Gastrocnemius medialis (tissue), 4 donors: Measurements from ENCODE around the gene ITGA3. TPM values are rescaled to one million over a fixed set of nuclear protein-coding genes. Genes with fewer than 3 reads are reported as not detected.

ENCODE experiments used
- ATAC-seq, 2 donors: fragments of 150-250 bp; one replicate each; pipeline ENCODE4 v1.9.1; 2016
- DNase-seq, 2 donors: peaks; one replicate each; pipeline ENCODE4 v3.0.0-alpha.2; 2019
- H3K27ac ChIP-seq, 4 donors: fragments of 200-600 bp; sonication (generic); 1 replicate in 1 of 4; 2 replicates in 3 of 4; pipeline ENCODE4 v1.5.1; 2016 to 2018; ENCODE audit warnings: mild to moderate bottlenecking in 2 of 4, moderate library complexity in 1 of 4
- H3K27me3 ChIP-seq, 3 donors: fragments of 200-600 bp; sonication (generic) in 2 of 3; 1 replicate in 1 of 3; 2 replicates in 2 of 3; pipeline versions ENCODE4 v1.5.1 to v1.6.0; 2016 to 2019; ENCODE audit warnings: mild to moderate bottlenecking in 1 of 3, moderate library complexity in 1 of 3
- H3K36me3 ChIP-seq, 2 donors: fragments of 200-600 bp; sonication (generic) in 1 of 2; one replicate each; pipeline ENCODE4 v1.5.1; 2017 to 2018
- H3K4me1 ChIP-seq, 2 donors: fragments of 200-600 bp; sonication (generic) in 1 of 2; one replicate each; pipeline ENCODE4 v1.5.1; 2016 to 2017; ENCODE audit warnings: mild to moderate bottlenecking in 2 of 2
- H3K4me3 ChIP-seq, 4 donors: fragments of 200-600 bp; sonication (generic) in 3 of 4; 1 replicate in 1 of 4; 2 replicates in 3 of 4; pipeline ENCODE4 v1.5.1; 2016 to 2019; ENCODE audit warnings: mild to moderate bottlenecking in 2 of 4
- H3K9me3 ChIP-seq, 3 donors: fragments of 200-600 bp; sonication (generic) in 2 of 3; 1 replicate in 1 of 3; 2 replicates in 2 of 3; pipeline ENCODE4 v1.5.1; 2016 to 2019
- CTCF ChIP-seq, 5 experiments: fragments of 450-650 bp in 3 of 5; fragments of 200-600 bp in 2 of 5; sonication (generic) in 2 of 5; IDR thresholded peaks in 4 of 5; conservative IDR thresholded peaks in 1 of 5; 1 replicate in 4 of 5; 2 replicates in 1 of 5; pipeline ENCODE4 v1.5.1; 2016 to 2019; ENCODE audit warnings: antibody characterized with exemption in 5 of 5, mild to moderate bottlenecking in 3 of 5, moderate library complexity in 3 of 5
- POLR2A ChIP-seq, 2 donors: fragments of 450-650 bp; IDR thresholded peaks; one replicate each; pipeline ENCODE4 v1.6.1; 2017; ENCODE audit warnings: antibody characterized with exemption in 2 of 2, mild to moderate bottlenecking in 2 of 2, moderate library complexity in 2 of 2
- in situ Hi-C, 4 donors: fragments of 200-750 bp; cut with MboI; loops; one replicate each; pipeline versions ENCODE4 v1.15.0 to v1.8.0; 2017; ENCODE audit warnings: low sequenced_read_pairs in 4 of 4
- intact Hi-C: fragments of 100-400 bp; cut with DNase I; formaldehyde crosslinking; loops from one replicate; pipeline ENCODE4 v1.15.1; 2023; ENCODE audit warnings: low total_unique reads
- total RNA-seq, 4 donors: library from RNA; depleted of rRNA; stranded (reverse); fragments of >200 nt; gene quantifications; one replicate each; pipeline versions ENCODE4 v1.1.0 to v1.2.3, GENCODE V29; 2016

Gene ITGA3
- total RNA-seq, 4 donors from 2014 or later = 5.1 to 25.9 (median 18.4) TPM

DNA sequence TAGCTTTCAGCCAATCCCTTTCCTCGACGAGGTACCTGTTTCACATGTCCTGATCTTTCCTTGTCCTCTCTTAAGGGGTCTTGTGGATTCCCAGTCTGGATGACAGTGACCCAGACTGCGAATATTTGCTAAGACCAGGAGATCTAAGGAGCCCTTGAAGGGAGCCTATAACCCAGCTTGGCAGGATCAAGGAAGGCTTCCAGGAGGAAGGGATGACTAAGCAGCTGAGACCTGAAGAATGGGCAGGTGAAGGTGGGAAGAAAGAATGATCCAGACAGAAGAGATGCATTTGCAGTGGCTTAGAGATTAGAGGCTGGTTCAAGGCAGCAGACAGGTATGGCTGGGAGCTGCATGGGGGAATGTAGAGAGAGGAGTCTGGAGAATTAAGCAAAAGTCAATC lies 37.3 kb downstream of the ITGA3 start:
- ATAC-seq = no peak
- DNase-seq = no peak
- H3K27ac ChIP-seq = no peak overlapping the region
- in situ Hi-C loops = loop anchor here in 2 of 4 donors (5.0 kb wide), 2 partner anchors 66 to 79 kb away; no protein-coding TSS in a partner anchor
- H3K4me1 ChIP-seq = peaks cover 26 to 30% of the 10 kb centered on the region in 2 donors
- intact Hi-C loops = loop anchor here (10.0 kb wide), 2 partner anchors 202 to 332 kb away; partner anchors contain the start of gene ACSF2
- no peaks in the 10 kb centered on the region for H3K9me3 ChIP-seq
- no peak overlapping the region for H3K4me3 ChIP-seq
- peaks cover 0 to 11% of the 10 kb centered on the region in 2 donors for H3K36me3 ChIP-seq
- TF ChIP-seq POLR2A (IDR thresholded peaks at IDR 0.05) (no peak), CTCF (IDR thresholded peaks at IDR 0.05 in 4 of 5, conservative IDR thresholded peaks at IDR 0.05 in 1 of 5) (no peak)
- H3K27me3 ChIP-seq = no peaks in the 10 kb centered on the region

DNA sequence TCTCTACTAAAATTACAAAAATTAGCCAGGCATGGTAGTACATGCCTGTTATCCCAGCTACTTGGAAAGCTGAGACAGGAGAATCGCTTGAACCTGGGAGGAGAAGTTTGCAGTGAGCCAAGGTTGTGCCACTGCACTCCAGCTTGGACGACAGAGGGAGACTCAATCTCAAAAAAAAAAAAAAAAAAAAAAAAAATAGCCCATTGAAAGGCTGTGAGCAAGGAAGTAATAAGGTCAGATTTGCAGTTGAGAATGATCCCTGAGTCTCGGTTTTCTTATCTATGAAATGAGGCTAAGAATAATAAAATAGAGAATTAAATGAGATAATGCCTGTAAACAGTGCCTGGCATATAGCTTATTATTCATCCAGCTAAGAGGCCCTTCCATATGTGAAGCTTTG lies 37.9 kb downstream of the ITGA3 start:
- intact Hi-C loops (loop anchor here (1.0 to 10.0 kb wide), 6 partner anchors 39 to 331 kb away; partner anchors contain the start of gene ACSF2), in situ Hi-C loops (loop anchor here in 2 of 4 donors (5.0 kb wide), 2 partner anchors 67 to 78 kb away; no protein-coding TSS in a partner anchor)
- H3K4me1 ChIP-seq = peaks cover 31 to 35% of the 10 kb centered on the region in 2 donors
- H3K4me3 ChIP-seq = no peak overlapping the region
- no peaks in the 10 kb centered on the region for H3K9me3 ChIP-seq
- H3K36me3 ChIP-seq = peaks cover 0 to 11% of the 10 kb centered on the region in 2 donors
- peak overlapping the region; percentile 96 to 99 (median 98) for H3K27ac ChIP-seq
- TF ChIP-seq CTCF (IDR thresholded peaks at IDR 0.05 in 4 of 5, conservative IDR thresholded peaks at IDR 0.05 in 1 of 5) = no peak
- TF ChIP-seq POLR2A (IDR thresholded peaks at IDR 0.05) = no peak
- H3K27me3 ChIP-seq = no peaks in the 10 kb centered on the region
- ATAC-seq = no peak
- no peak for DNase-seq

DNA sequence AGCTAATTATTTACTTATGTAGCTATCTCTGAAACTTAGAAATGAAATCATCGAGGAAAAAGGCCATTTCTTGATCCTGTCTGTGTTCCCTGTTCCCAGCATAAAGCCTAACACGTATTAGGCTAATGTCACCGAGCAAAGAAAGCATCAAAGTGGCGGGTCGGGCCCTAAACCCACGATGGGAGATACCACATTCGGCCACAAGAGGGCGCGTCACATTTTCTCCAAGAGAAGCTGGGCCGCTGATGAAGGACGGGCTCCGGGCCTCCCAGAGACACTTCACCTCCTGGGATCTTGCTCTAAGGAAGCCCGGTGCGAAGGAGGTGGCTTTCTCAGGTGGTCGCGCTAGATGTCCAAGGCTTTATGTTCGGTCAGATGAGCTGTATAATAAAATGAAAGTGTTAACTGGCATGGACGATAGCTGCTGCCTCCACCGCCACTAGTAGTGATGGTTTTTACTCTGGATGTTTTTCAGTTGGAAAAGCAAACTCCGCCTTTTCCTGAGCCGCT lies 38.4 kb downstream of the ITGA3 start:
- TF ChIP-seq POLR2A (IDR thresholded peaks at IDR 0.05) (peak in 1 of 2 donors; percentile 9), CTCF (IDR thresholded peaks at IDR 0.05 in 4 of 5, conservative IDR thresholded peaks at IDR 0.05 in 1 of 5) (peak; percentile 89 to 97 (median 93))
- peak overlapping the region; percentile 86 to 97 (median 90) for H3K4me3 ChIP-seq
- ATAC-seq (peak; percentile 46 to 47), DNase-seq (peak; percentile 80 to 82)
- H3K4me1 ChIP-seq = peaks cover 36 to 40% of the 10 kb centered on the region in 2 donors
- no peaks in the 10 kb centered on the region for H3K27me3 ChIP-seq
- peaks cover 0 to 9% of the 10 kb centered on the region in 2 donors for H3K36me3 ChIP-seq
- in situ Hi-C loops (loop anchor here in 2 of 4 donors (5.0 kb wide), 2 partner anchors 67 to 78 kb away; no protein-coding TSS in a partner anchor), intact Hi-C loops (loop anchor here (1.0 to 10.0 kb wide), 6 partner anchors 39 to 331 kb away; partner anchors contain the start of gene ACSF2)
- no peaks in the 10 kb centered on the region for H3K9me3 ChIP-seq
- peak overlapping the region; percentile 96 to 99 (median 98) for H3K27ac ChIP-seq

DNA sequence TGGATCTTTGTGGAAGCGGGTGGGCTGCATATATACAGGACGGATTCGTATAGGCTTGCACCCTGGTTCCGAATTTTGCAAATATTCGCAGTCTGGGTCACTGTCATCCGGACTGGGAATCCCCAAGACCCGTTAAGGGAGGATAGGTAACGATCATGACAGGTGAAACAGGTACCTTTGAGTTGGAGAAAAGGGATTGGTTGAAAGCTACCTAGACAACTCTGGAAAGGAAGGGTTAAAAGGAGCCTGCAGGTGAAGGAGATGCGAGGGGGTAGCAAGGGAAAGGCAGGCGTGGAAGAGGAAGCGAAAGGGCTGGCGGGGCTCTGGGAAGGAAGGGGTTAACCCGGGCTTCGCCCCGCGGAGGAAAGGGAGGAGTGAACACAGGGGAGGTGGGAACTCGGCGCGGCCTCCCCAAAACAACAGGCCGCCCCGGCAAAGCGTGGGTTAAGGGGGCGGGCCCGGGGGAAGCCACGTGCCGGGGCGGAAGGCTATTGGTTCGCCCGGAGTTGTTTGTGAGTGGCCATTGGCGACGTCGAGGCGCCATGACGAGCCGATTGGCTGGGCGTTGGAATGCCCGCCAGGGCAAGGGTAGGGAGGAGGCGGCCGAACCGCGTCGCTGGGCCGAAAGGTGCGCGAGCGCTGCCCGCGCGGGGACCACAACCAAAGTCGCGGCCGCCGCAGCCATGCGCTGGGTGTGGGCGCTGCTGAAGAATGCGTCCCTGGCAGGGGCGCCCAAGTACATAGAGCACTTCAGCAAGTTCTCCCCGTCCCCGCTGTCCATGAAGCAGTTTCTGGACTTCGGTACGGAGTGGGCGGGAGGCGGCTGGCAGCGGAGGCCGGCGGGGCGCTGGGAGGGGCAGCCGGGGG lies 39.1 kb downstream of the ITGA3 start, which contains the start of gene PDK2:
PDK2 (plus strand) TSS at position 599 of the 867 bp plus-strand sequence; CDS start at position 684, 85 bp downstream.
- peak within 1 kb of the TSS; percentile 86 to 97 (median 90) for H3K4me3 ChIP-seq
- peaks cover 0 to 2% of the 10 kb centered on the region in 2 donors for H3K36me3 ChIP-seq
- intact Hi-C loops = loop anchor here (1.0 to 10.0 kb wide), 7 partner anchors 34 to 330 kb away; partner anchors contain the start of gene ACSF2
- H3K4me1 ChIP-seq = peaks cover 43 to 47% of the 10 kb centered on the region in 2 donors
- no peaks in the 10 kb centered on the region for H3K27me3 ChIP-seq
- H3K9me3 ChIP-seq = no peaks in the 10 kb centered on the region
- ATAC-seq (peak; percentile 79 to 83), DNase-seq (peak; percentile 95 to 96)
- in situ Hi-C loops = loop anchor here in 2 of 4 donors (5.0 kb wide), 2 partner anchors 68 to 77 kb away; no protein-coding TSS in a partner anchor
- H3K27ac ChIP-seq = peak within 1 kb of the TSS; percentile 96 to 99 (median 98)
- peak; percentile 93 to 95 for TF ChIP-seq POLR2A (IDR thresholded peaks at IDR 0.05)
- no peak for TF ChIP-seq CTCF (IDR thresholded peaks at IDR 0.05 in 4 of 5, conservative IDR thresholded peaks at IDR 0.05 in 1 of 5)
